SJSA1 (cell line): ENCODE data around the gene OLFM3. TPM values are rescaled to one million over a fixed set of nuclear protein-coding genes. Genes with fewer than 3 reads are reported as not detected.

Experiments
- DNase-seq, 2 experiments: peaks; one replicate each; pipeline ENCODE4 v3.0.0-alpha.2; 2015 to 2020; ENCODE audit warnings: low spot score in 2 of 2, low read depth in 1 of 2
- H3K27ac ChIP-seq: fragments of 250-450 bp; sonication (Bioruptor Pico); 2 replicates; pipeline ENCODE4 v1.5.1; 2020; ENCODE audit warnings: mild to moderate bottlenecking, moderate library complexity
- H3K27me3 ChIP-seq: fragments of 250-450 bp; sonication (Bioruptor Pico); replicated peaks from 2 replicates; pipeline ENCODE4 v1.5.1; 2020; ENCODE audit warnings: mild to moderate bottlenecking, moderate library complexity
- H3K36me3 ChIP-seq: fragments of 250-450 bp; sonication (Bioruptor Pico); 2 replicates; pipeline ENCODE4 v1.5.1; 2020; ENCODE audit warnings: mild to moderate bottlenecking
- H3K4me1 ChIP-seq: fragments of 250-450 bp; sonication (Bioruptor Pico); replicated peaks from 2 replicates; pipeline ENCODE4 v1.6.1; 2021; ENCODE audit warnings: mild to moderate bottlenecking
- H3K4me3 ChIP-seq: fragments of 250-450 bp; sonication (Bioruptor Pico); 2 replicates; pipeline ENCODE4 v1.5.1; 2020; ENCODE audit warnings: mild to moderate bottlenecking
- H3K9me3 ChIP-seq: fragments of 250-450 bp; sonication (Bioruptor Pico); replicated peaks from 2 replicates; pipeline ENCODE4 v1.5.1; 2020; ENCODE audit warnings: mild to moderate bottlenecking
- total RNA-seq: library from RNA; depleted of rRNA; stranded (reverse); fragments of >200 nt; shearing (Covaris generic); gene quantifications from 2 replicates; pipeline ENCODE4 v1.2.3, GENCODE V29; 2014

OLFM3 gene
- total RNA-seq, 1 experiment from 2014 or later, result not detected

DNA sequence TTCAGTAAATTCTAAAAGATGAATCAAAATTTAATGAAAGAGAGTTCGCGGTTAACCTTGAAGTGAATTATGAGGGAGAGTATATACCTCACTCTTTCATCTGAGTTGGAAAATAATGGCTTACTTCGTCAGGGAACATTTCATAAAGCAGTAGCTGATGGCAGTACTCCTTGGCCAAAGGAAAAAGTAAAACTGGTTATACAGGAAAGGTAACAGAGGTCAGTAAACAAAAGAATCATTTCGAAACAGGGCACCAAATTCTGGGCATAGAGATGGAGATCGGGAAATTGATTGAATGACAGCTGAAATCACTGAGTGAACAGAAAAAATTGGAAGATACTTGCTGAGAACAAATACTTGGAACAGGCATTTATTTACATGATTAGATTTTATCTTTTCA lies 199.0 kb downstream of the OLFM3 start:
- H3K4me1 ChIP-seq, result no peaks in the 10 kb centered on the region
- H3K27me3 ChIP-seq, result peaks cover 8% of the 10 kb centered on the region
- H3K4me3 ChIP-seq, result no peak overlapping the region
- DNase-seq, result no peak
- H3K9me3 ChIP-seq, result no peaks in the 10 kb centered on the region
- no peak overlapping the region for H3K27ac ChIP-seq
- H3K36me3 ChIP-seq, result no peaks in the 10 kb centered on the region

GRCh38 chr1:101781201-101781831 lies 215.4 kb downstream of the OLFM3 start:
- no peaks in the 10 kb centered on the region for H3K36me3 ChIP-seq
- H3K27ac ChIP-seq, result no peak overlapping the region
- no peaks in the 10 kb centered on the region; the same call in 1 of the 2 replicates for H3K27me3 ChIP-seq
- no peak for DNase-seq
- no peak overlapping the region for H3K4me3 ChIP-seq
- H3K9me3 ChIP-seq, result no peaks in the 10 kb centered on the region
- no peaks in the 10 kb centered on the region for H3K4me1 ChIP-seq

- no peak overlapping the region for H3K27ac ChIP-seq
- H3K36me3 ChIP-seq, result no peaks in the 10 kb centered on the region
- no peak overlapping the region for H3K4me3 ChIP-seq
- H3K27me3 ChIP-seq, result no peaks in the 10 kb centered on the region
- no peaks in the 10 kb centered on the region for H3K4me1 ChIP-seq
- no peak for DNase-seq
- H3K9me3 ChIP-seq, result no peaks in the 10 kb centered on the region
These were observed 227.2 kb downstream of the OLFM3 start for GRCh38 chr1:101769520-101769919.

GRCh38 chr1:101757985-101758384 lies 238.7 kb downstream of the OLFM3 start:
- Histone ChIP-seq H3K27me3 (no peaks in the 10 kb centered on the region), H3K36me3 (no peaks in the 10 kb centered on the region), H3K27ac (no peak overlapping the region), H3K9me3 (no peaks in the 10 kb centered on the region), H3K4me1 (no peaks in the 10 kb centered on the region), H3K4me3 (no peak overlapping the region)
- DNase-seq, result no peak

GRCh38 chr1:101756411-101756810 lies 240.3 kb downstream of the OLFM3 start:
- Histone ChIP-seq H3K27me3 (no peaks in the 10 kb centered on the region), H3K4me1 (no peaks in the 10 kb centered on the region), H3K9me3 (no peaks in the 10 kb centered on the region), H3K27ac (no peak overlapping the region), H3K4me3 (no peak overlapping the region), H3K36me3 (no peaks in the 10 kb centered on the region)
- DNase-seq, result no peak
